ENCODE results near the gene PDCD1.
"Not testable (repeated sequence)": the region's sequence is repeated elsewhere in the genome, so short reads cannot be mapped to it uniquely, and the experiment has no call there.

PDCD1 gene

GRCh38 chr2:241887806-241888522 lies 29.3 kb upstream of the PDCD1 start:
- Mint-ChIP-seq H3K4me1 (peaks cover 24% of the 10 kb centered on the region), H3K4me3 (no peak overlapping the region), H3K36me3 (peaks cover 35% of the 10 kb centered on the region), H3K27ac (no peak overlapping the region), H3K9me3 (no peaks in the 10 kb centered on the region)
- ATAC-seq (no peak), DNase-seq (ENCODE audit: low spot score in 2 of 2) (no peak)

GRCh38 chr2:241886840-241887447 lies 28.2 kb upstream of the PDCD1 start:
- ATAC-seq (no peak), DNase-seq (ENCODE audit: low spot score in 2 of 2) (no peak)
- H3K9me3 Mint-ChIP-seq, result no peaks in the 10 kb centered on the region
- no peak overlapping the region for H3K4me3 Mint-ChIP-seq
- H3K4me1 Mint-ChIP-seq, result peaks cover 34% of the 10 kb centered on the region
- peaks cover 44% of the 10 kb centered on the region for H3K36me3 Mint-ChIP-seq
- H3K27ac Mint-ChIP-seq, result no peak overlapping the region

- Mint-ChIP-seq H3K36me3 (peaks cover 52% of the 10 kb centered on the region), H3K27ac (no peak overlapping the region), H3K4me3 (no peak overlapping the region), H3K4me1 (peaks cover 42% of the 10 kb centered on the region), H3K9me3 (no peaks in the 10 kb centered on the region)
- DNase-seq (ENCODE audit: low spot score in 2 of 2) (no peak), ATAC-seq (no peak)
Measured at GRCh38 chr2:241885946-241886643, 27.4 kb upstream of the PDCD1 start.

- Mint-ChIP-seq H3K4me1 (peaks cover 48% of the 10 kb centered on the region), H3K4me3 (no peak overlapping the region), H3K27ac (no peak overlapping the region), H3K36me3 (peaks cover 56% of the 10 kb centered on the region), H3K9me3 (no peaks in the 10 kb centered on the region)
- DNase-seq (ENCODE audit: low spot score in 2 of 2) (no peak), ATAC-seq (no peak)
Measured at GRCh38 chr2:241885291-241885945, 26.7 kb upstream of the PDCD1 start.

- DNase-seq (ENCODE audit: low spot score in 2 of 2) (no peak), ATAC-seq (no peak)
- no peaks in the 10 kb centered on the region for H3K9me3 Mint-ChIP-seq
- H3K4me1 Mint-ChIP-seq, result peaks cover 51% of the 10 kb centered on the region
- H3K27ac Mint-ChIP-seq, result no peak overlapping the region
- no peak overlapping the region for H3K4me3 Mint-ChIP-seq
- peaks cover 58% of the 10 kb centered on the region for H3K36me3 Mint-ChIP-seq
Measured at GRCh38 chr2:241884951-241885290, 26.2 kb upstream of the PDCD1 start.

GRCh38 chr2:241882091-241882625 lies 23.5 kb upstream of the PDCD1 start:
- H3K36me3 Mint-ChIP-seq, result peaks cover 57% of the 10 kb centered on the region
- H3K4me1 Mint-ChIP-seq, result peaks cover 46% of the 10 kb centered on the region
- peak overlapping the region; percentile 92 for H3K4me3 Mint-ChIP-seq
- peak; percentile 71 for ATAC-seq
- peak in 1 of 2 donors; percentile 86 for DNase-seq (ENCODE audit: low spot score in 2 of 2)
- H3K9me3 Mint-ChIP-seq, result no peaks in the 10 kb centered on the region
- peak overlapping the region; percentile 96 for H3K27ac Mint-ChIP-seq

GRCh38 chr2:241880311-241881073 lies 21.8 kb upstream of the PDCD1 start:
- H3K36me3 Mint-ChIP-seq, result peaks cover 48% of the 10 kb centered on the region
- peaks cover 39% of the 10 kb centered on the region for H3K4me1 Mint-ChIP-seq
- peak overlapping the region; percentile 92 for H3K4me3 Mint-ChIP-seq
- no peaks in the 10 kb centered on the region for H3K9me3 Mint-ChIP-seq
- peak overlapping the region; percentile 96 for H3K27ac Mint-ChIP-seq
- DNase-seq (ENCODE audit: low spot score in 2 of 2) (no peak), ATAC-seq (no peak)

- no peaks in the 10 kb centered on the region for H3K9me3 Mint-ChIP-seq
- peaks cover 40% of the 10 kb centered on the region for H3K36me3 Mint-ChIP-seq
- H3K27ac Mint-ChIP-seq, result peak overlapping the region; percentile 26
Measured at GRCh38 chr2:241879326-241879725, 20.6 kb upstream of the PDCD1 start.

GRCh38 chr2:241877989-241878970 lies 19.6 kb upstream of the PDCD1 start:
- H3K27ac Mint-ChIP-seq, result peak overlapping the region; percentile 26
- ATAC-seq (peak; percentile 41), DNase-seq (ENCODE audit: low spot score in 2 of 2) (peak; percentile 73 to 83)
- peaks cover 29% of the 10 kb centered on the region for H3K36me3 Mint-ChIP-seq
- H3K4me3 Mint-ChIP-seq, result no peak overlapping the region
- H3K9me3 Mint-ChIP-seq, result no peaks in the 10 kb centered on the region
- H3K4me1 Mint-ChIP-seq, result peaks cover 46% of the 10 kb centered on the region

More at GRCh38 chr2:241879326-241879725, 20.6 kb upstream of the PDCD1 start:
- peaks cover 39% of the 10 kb centered on the region for H3K4me1 Mint-ChIP-seq
- H3K4me3 Mint-ChIP-seq, result peak overlapping the region; percentile 92
- ATAC-seq (no peak), DNase-seq (ENCODE audit: low spot score in 2 of 2) (no peak)

- Mint-ChIP-seq H3K4me3 (no peak overlapping the region), H3K36me3 (peaks cover 19% of the 10 kb centered on the region), H3K27ac (no peak overlapping the region), H3K4me1 (peaks cover 46% of the 10 kb centered on the region), H3K9me3 (no peaks in the 10 kb centered on the region)
- ATAC-seq, result no peak
- DNase-seq (ENCODE audit: low spot score in 2 of 2), result no peak
Measured at GRCh38 chr2:241877197-241877685, 18.5 kb upstream of the PDCD1 start.

- no peak for ATAC-seq
- Mint-ChIP-seq H3K27ac (no peak overlapping the region), H3K4me1 (peaks cover 44% of the 10 kb centered on the region), H3K36me3 (peaks cover 14% of the 10 kb centered on the region), H3K9me3 (no peaks in the 10 kb centered on the region), H3K4me3 (no peak overlapping the region)
- no peak for DNase-seq (ENCODE audit: low spot score in 2 of 2)
Measured at GRCh38 chr2:241876528-241877196, 18.0 kb upstream of the PDCD1 start.

- H3K36me3 Mint-ChIP-seq, result peaks cover 12% of the 10 kb centered on the region
- H3K4me1 Mint-ChIP-seq, result peaks cover 44% of the 10 kb centered on the region
- H3K27ac Mint-ChIP-seq; ATAC-seq; H3K4me3 Mint-ChIP-seq; DNase-seq (ENCODE audit: low spot score in 2 of 2); H3K9me3 Mint-ChIP-seq: not testable (repeated sequence)
Measured at GRCh38 chr2:241875754-241876527, 17.2 kb upstream of the PDCD1 start.
